Mesothelial cell of epicardium (in vitro differentiated cells): ENCODE results near the gene SCUBE2. TPM values are rescaled to one million over a fixed set of nuclear protein-coding genes. Genes with fewer than 3 reads are reported as not detected.
"Not testable (repeated sequence)": the region's sequence is repeated elsewhere in the genome, so short reads cannot be mapped to it uniquely, and the experiment has no call there.

Experiments
- DNase-seq, 2 experiments: peaks; one replicate each; pipeline ENCODE4 v3.0.0; 2021; ENCODE audit warnings: low spot score in 2 of 2; ENCODE audit not compliant: unreplicated experiment in 2 of 2
- H3K27ac Mint-ChIP-seq: 2 replicates; pipeline ENCODE4 v1.8.0; 2021; ENCODE audit warnings: mixed read lengths
- H3K27me3 Mint-ChIP-seq: 2 replicates; pipeline ENCODE4 v1.8.0; 2021; ENCODE audit warnings: low read depth, mixed read lengths
- H3K36me3 Mint-ChIP-seq: 2 replicates; pipeline ENCODE4 v1.8.0; 2021; ENCODE audit warnings: mixed read lengths
- H3K4me1 Mint-ChIP-seq: 2 replicates; pipeline ENCODE4 v1.8.0; 2021; ENCODE audit warnings: mixed read lengths
- H3K4me3 Mint-ChIP-seq: 2 replicates; pipeline ENCODE4 v1.8.0; 2021; ENCODE audit warnings: mild to moderate bottlenecking, moderate library complexity, mixed read lengths
- H3K9me3 Mint-ChIP-seq: 2 replicates; pipeline ENCODE4 v1.8.0; 2021; ENCODE audit warnings: mixed read lengths
- CTCF ChIP-seq: fragments of 200-600 bp; sonication (generic); IDR thresholded peaks from one replicate; pipeline ENCODE4 v1.5.0; 2021; ENCODE audit warnings: antibody characterized with exemption; ENCODE audit not compliant: unreplicated experiment
- total RNA-seq: library from RNA; stranded (reverse); gene quantifications from 3 replicates; pipeline ENCODE4 v1.2.1, GENCODE V29; 2021

The SCUBE2 gene
- total RNA-seq, 1 donor from 2014 or later, result 1.1 TPM

- H3K27ac Mint-ChIP-seq, result no peak overlapping the region
These were observed 101.9 kb downstream of the SCUBE2 start for GRCh38 chr11:8989453-8989852.

GRCh38 chr11:8988329-8989234 lies 102.8 kb downstream of the SCUBE2 start:
- Mint-ChIP-seq H3K36me3 (no peaks in the 10 kb centered on the region), H3K27me3 (peaks cover 36% of the 10 kb centered on the region), H3K9me3 (no peaks in the 10 kb centered on the region), H3K4me3 (no peak overlapping the region), H3K27ac (no peak overlapping the region), H3K4me1 (no peaks in the 10 kb centered on the region)
- no peak for DNase-seq
- TF ChIP-seq CTCF, result no peak

More at GRCh38 chr11:8989453-8989852, 101.9 kb downstream of the SCUBE2 start:
- no peak for DNase-seq
- H3K9me3 Mint-ChIP-seq, result no peaks in the 10 kb centered on the region
- H3K4me3 Mint-ChIP-seq, result no peak overlapping the region
- H3K4me1 Mint-ChIP-seq, result no peaks in the 10 kb centered on the region
- H3K27me3 Mint-ChIP-seq, result peaks cover 40% of the 10 kb centered on the region
- no peaks in the 10 kb centered on the region for H3K36me3 Mint-ChIP-seq
- no peak for TF ChIP-seq CTCF

- Mint-ChIP-seq H3K27ac (no peak overlapping the region), H3K36me3 (no peaks in the 10 kb centered on the region), H3K9me3 (no peaks in the 10 kb centered on the region), H3K27me3 (peaks cover 31% of the 10 kb centered on the region), H3K4me1 (no peaks in the 10 kb centered on the region), H3K4me3 (no peak overlapping the region)
- no peak for DNase-seq
- no peak for TF ChIP-seq CTCF
These were observed 104.0 kb downstream of the SCUBE2 start for GRCh38 chr11:8987446-8987845.

- not testable (repeated sequence) for H3K27ac Mint-ChIP-seq, H3K36me3 Mint-ChIP-seq, DNase-seq, H3K9me3 Mint-ChIP-seq, H3K4me1 Mint-ChIP-seq, H3K4me3 Mint-ChIP-seq
- peaks cover 28% of the 10 kb centered on the region for H3K27me3 Mint-ChIP-seq
These were observed 104.6 kb downstream of the SCUBE2 start for GRCh38 chr11:8986772-8987171.

- Mint-ChIP-seq H3K4me3 (no peak overlapping the region), H3K27me3 (peaks cover 25% of the 10 kb centered on the region)
These were observed 105.9 kb downstream of the SCUBE2 start for GRCh38 chr11:8985462-8985861.

More at GRCh38 chr11:8985462-8985861, 105.9 kb downstream of the SCUBE2 start:
- no peak for DNase-seq
- H3K9me3 Mint-ChIP-seq, result no peaks in the 10 kb centered on the region
- H3K27ac Mint-ChIP-seq, result no peak overlapping the region
- H3K4me1 Mint-ChIP-seq, result no peaks in the 10 kb centered on the region
- TF ChIP-seq CTCF, result no peak
- H3K36me3 Mint-ChIP-seq, result no peaks in the 10 kb centered on the region
